ENCODE data around the gene REG1B. TPM values are rescaled to one million over a fixed set of nuclear protein-coding genes. Genes with fewer than 3 reads are reported as not detected.
"Not testable (repeated sequence)": the region's sequence is repeated elsewhere in the genome, so short reads cannot be mapped to it uniquely, and the experiment has no call there.

The REG1B gene
- total RNA-seq, 1 experiment from 2014 or later, result not detected

- Histone ChIP-seq H3K4me3 (no peak overlapping the region), H3K9me3 (replicated peaks) (no peaks in the 10 kb centered on the region; the same call in 1 of the 2 replicates), H3K36me3 (no peaks in the 10 kb centered on the region), H3K27me3 (peaks cover 3% of the 10 kb centered on the region; the same call in 1 of the 2 replicates), H3K4me1 (no peaks in the 10 kb centered on the region), H3K27ac (no peak overlapping the region)
- no peak for DNase-seq
These were observed 13.2 kb upstream of the REG1B start for GRCh38 chr2:79101024-79101423.

- no peaks in the 10 kb centered on the region for H3K4me1 ChIP-seq
- no peaks in the 10 kb centered on the region; the same call in 1 of the 2 replicates for H3K9me3 ChIP-seq (replicated peaks)
- H3K27me3 ChIP-seq, result peaks cover 3% of the 10 kb centered on the region; the same call in 1 of the 2 replicates
- no peak overlapping the region for H3K4me3 ChIP-seq
- H3K36me3 ChIP-seq, result no peaks in the 10 kb centered on the region
- DNase-seq, result no peak
- H3K27ac ChIP-seq, result no peak overlapping the region
These were observed 12.5 kb upstream of the REG1B start for GRCh38 chr2:79100285-79100684.

- no peaks in the 10 kb centered on the region; the same call in 1 of the 2 replicates for H3K9me3 ChIP-seq (replicated peaks)
- H3K4me1 ChIP-seq, result no peaks in the 10 kb centered on the region
- DNase-seq, result no peak
- H3K27me3 ChIP-seq, result peaks cover 3% of the 10 kb centered on the region; the same call in 1 of the 2 replicates
- no peak overlapping the region for H3K27ac ChIP-seq
- H3K4me3 ChIP-seq, result no peak overlapping the region
- no peaks in the 10 kb centered on the region for H3K36me3 ChIP-seq
These were observed 11.4 kb upstream of the REG1B start for GRCh38 chr2:79099140-79099686.

- Histone ChIP-seq H3K27ac (no peak overlapping the region), H3K36me3 (no peaks in the 10 kb centered on the region), H3K4me3 (no peak overlapping the region), H3K27me3 (peaks cover 3% of the 10 kb centered on the region; the same call in 1 of the 2 replicates), H3K9me3 (replicated peaks) (no peaks in the 10 kb centered on the region; the same call in 1 of the 2 replicates), H3K4me1 (no peaks in the 10 kb centered on the region)
- DNase-seq, result no peak
These were observed 10.1 kb upstream of the REG1B start for GRCh38 chr2:79097843-79098242.

GRCh38 chr2:79090693-79091092 is 2.9 kb upstream of the REG1B start:
- DNase-seq, result no peak
- H3K4me3 ChIP-seq, result no peak overlapping the region

GRCh38 chr2:79086255-79086654 is 1.5 kb downstream of the REG1B start:
- H3K27me3 ChIP-seq, result no peaks in the 10 kb centered on the region
- H3K9me3 ChIP-seq (replicated peaks), result no peaks in the 10 kb centered on the region
- DNase-seq, result no peak
- H3K27ac ChIP-seq, result no peak overlapping the region
- no peaks in the 10 kb centered on the region for H3K36me3 ChIP-seq
- H3K4me3 ChIP-seq, result no peak overlapping the region
- no peaks in the 10 kb centered on the region for H3K4me1 ChIP-seq

More at GRCh38 chr2:79090693-79091092, 2.9 kb upstream of the REG1B start:
- Histone ChIP-seq H3K4me1 (no peaks in the 10 kb centered on the region), H3K27ac (no peak overlapping the region), H3K27me3 (no peaks in the 10 kb centered on the region), H3K9me3 (replicated peaks) (no peaks in the 10 kb centered on the region), H3K36me3 (no peaks in the 10 kb centered on the region)

GRCh38 chr2:79085382-79085781 is 2.4 kb downstream of the REG1B start:
- Histone ChIP-seq H3K27ac (no peak overlapping the region), H3K9me3 (replicated peaks) (no peaks in the 10 kb centered on the region), H3K27me3 (no peaks in the 10 kb centered on the region), H3K4me1 (no peaks in the 10 kb centered on the region), H3K4me3 (no peak overlapping the region), H3K36me3 (no peaks in the 10 kb centered on the region)
- no peak for DNase-seq

DNA sequence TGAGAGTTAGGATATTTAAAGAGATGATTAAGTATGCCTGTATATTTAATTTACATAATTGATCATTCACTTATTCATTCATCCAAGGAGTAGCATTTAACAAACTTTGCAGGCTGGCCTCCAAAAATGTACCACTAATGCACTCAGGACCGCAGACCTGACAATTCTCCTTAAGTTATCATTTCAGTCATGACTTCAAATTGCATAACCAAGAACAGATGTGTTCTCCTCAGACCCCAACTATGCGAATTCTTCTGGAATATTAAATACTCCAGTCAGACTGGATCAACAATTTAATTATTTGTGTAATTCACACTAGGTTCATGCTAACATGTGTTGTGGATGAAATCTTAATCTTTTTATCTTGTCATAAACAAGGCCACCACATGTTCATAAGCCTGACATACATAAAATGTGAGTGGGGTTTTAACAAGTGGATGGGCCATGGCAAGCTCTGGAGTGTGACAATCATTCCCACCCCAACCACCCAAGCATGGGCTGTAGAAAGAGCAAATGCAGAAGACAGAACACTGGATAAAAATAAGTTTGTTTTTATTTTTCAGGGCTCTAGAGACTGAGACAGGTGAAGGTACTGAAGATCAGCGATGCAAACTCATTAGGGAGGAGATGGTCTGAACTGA is 3.2 kb downstream of the REG1B start:
- H3K4me3 ChIP-seq, result no peak overlapping the region
- no peaks in the 10 kb centered on the region for H3K4me1 ChIP-seq
- no peaks in the 10 kb centered on the region for H3K9me3 ChIP-seq (replicated peaks)
- DNase-seq, result no peak
- H3K27ac ChIP-seq, result no peak overlapping the region
- H3K27me3 ChIP-seq, result no peaks in the 10 kb centered on the region
- no peaks in the 10 kb centered on the region for H3K36me3 ChIP-seq

DNA sequence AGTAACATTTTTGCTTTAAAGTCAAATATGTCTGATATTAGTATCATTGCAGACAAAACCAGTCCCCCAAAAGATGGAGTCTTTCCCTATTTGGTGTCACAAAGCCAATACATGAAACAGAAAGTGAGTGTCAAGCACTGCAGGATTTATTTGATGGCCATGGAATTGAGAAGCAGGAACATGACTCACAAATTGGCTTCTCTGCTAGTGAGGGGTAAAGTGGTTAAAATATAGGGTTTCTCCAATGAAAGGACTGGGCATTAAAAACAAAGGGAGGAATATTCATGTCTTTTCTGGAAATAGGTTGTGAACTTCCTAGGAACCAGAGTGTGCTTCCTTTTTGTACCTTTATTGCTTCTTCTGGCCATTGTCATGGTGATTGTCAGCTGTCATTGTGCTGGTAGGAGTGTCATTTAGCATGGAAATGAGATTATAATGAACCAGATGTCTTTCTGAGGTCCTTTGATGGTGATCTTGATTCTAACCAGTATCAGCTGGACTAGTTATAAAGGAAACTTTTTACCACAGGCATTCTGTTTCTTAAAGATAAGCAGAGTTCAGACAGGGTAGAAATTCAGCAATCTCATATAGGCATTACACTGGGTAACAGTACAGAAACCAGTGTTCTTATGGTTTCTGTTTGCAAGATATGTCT is 4.1 kb downstream of the REG1B start:
- no peak for DNase-seq
- Histone ChIP-seq H3K36me3 (no peaks in the 10 kb centered on the region), H3K4me3 (no peak overlapping the region), H3K27ac (no peak overlapping the region), H3K27me3 (no peaks in the 10 kb centered on the region), H3K9me3 (replicated peaks) (no peaks in the 10 kb centered on the region), H3K4me1 (no peaks in the 10 kb centered on the region)

GRCh38 chr2:79082987-79083386 is 4.8 kb downstream of the REG1B start:
- H3K36me3 ChIP-seq, result no peaks in the 10 kb centered on the region
- no peak for DNase-seq
- H3K4me3 ChIP-seq, result no peak overlapping the region
- H3K27me3 ChIP-seq, result no peaks in the 10 kb centered on the region
- no peak overlapping the region for H3K27ac ChIP-seq
- no peaks in the 10 kb centered on the region; the same call in 1 of the 2 replicates for H3K9me3 ChIP-seq (replicated peaks)
- no peaks in the 10 kb centered on the region for H3K4me1 ChIP-seq

DNA sequence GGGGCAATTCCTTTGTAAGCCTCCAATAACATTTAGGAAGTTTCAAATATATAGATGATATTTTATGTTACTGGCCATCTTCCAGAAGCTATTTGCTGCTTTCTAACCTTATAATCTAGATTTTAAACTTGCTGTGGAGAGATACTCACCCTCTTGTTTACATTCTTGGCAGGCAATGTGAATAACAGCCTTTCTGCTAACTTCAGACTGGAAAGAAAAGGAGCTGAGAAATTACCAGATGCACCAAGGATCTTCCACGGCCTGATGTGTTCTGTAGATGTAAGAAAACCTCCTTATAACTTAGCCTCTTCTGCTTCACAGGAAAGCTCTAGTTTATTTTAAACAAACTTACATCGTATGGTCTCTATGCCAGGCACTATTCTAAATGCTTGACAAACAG is 16.7 kb downstream of the REG1B start:
- Histone ChIP-seq H3K27me3 (0 out of 2 replicates have a peak, but pooled peaks cover 5% of the 10 kb centered on the region), H3K36me3 (no peaks in the 10 kb centered on the region), H3K4me1 (no peaks in the 10 kb centered on the region), H3K9me3 (replicated peaks) (no peaks in the 10 kb centered on the region; the same call in 1 of the 2 replicates), H3K4me3 (no peak overlapping the region), H3K27ac (no peak overlapping the region)
- no peak for DNase-seq

GRCh38 chr2:79065201-79065600 is 22.6 kb downstream of the REG1B start:
- Histone ChIP-seq H3K27me3 (0 out of 2 replicates have a peak, but pooled peaks cover 5% of the 10 kb centered on the region), H3K9me3 (replicated peaks) (no peaks in the 10 kb centered on the region; the same call in 1 of the 2 replicates), H3K36me3 (no peaks in the 10 kb centered on the region), H3K4me1 (no peaks in the 10 kb centered on the region), H3K27ac (no peak overlapping the region), H3K4me3 (no peak overlapping the region)
- no peak for DNase-seq

- not testable (repeated sequence) for H3K4me3 ChIP-seq, H3K4me1 ChIP-seq, DNase-seq
These were observed 33.0 kb downstream of the REG1B start for GRCh38 chr2:79054769-79055168.

DNA sequence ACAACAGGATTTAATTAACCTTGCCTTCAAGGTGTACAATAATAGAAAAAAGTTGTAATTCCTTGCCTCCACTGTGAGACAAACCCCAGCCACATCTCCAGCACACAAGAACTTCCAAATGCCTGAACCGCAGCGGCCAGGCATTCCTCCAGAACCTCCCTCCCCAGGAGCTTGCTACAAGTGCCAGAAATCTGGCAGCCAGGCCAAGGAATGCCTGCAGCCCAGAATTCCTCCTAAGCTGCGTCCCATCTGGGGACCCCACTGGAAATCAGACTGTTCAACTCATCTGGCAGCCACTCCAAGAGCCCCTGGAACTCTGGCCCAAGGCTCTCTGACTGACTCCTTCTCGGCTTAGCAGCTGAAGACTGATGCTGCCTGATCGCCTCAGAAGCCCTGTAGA is 34.3 kb downstream of the REG1B start:
- not testable (repeated sequence) for H3K27ac ChIP-seq; DNase-seq; H3K4me3 ChIP-seq; H3K27me3 ChIP-seq; H3K36me3 ChIP-seq; H3K9me3 ChIP-seq (replicated peaks); H3K4me1 ChIP-seq

More at GRCh38 chr2:79054769-79055168, 33.0 kb downstream of the REG1B start:
- not testable (repeated sequence) for H3K27ac ChIP-seq; H3K36me3 ChIP-seq; H3K9me3 ChIP-seq (replicated peaks); H3K27me3 ChIP-seq

DNA sequence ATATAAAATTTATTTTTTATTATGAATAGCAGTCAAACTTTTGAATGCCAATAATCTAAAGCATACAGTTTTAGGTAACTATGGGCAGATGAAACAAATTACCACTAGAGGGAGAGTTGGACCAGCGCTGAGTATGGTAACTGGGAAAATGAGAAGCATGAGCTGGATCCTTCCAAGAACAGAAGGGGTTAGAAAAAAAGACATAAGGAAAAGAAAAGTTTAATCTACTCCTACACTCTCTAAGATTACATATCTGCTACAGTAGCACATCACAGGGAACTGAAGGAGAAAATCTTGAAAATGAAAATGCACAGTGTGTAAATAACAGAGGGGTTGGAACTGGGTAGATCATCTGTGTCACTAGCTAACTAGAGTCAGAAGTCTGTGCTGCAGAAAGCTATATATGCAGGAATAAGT is 46.8 kb downstream of the REG1B start:
- Histone ChIP-seq H3K9me3 (replicated peaks) (0 out of 2 replicates have a peak, but pooled peaks cover 3% of the 10 kb centered on the region), H3K4me3 (no peak overlapping the region), H3K4me1 (no peaks in the 10 kb centered on the region), H3K27me3 (0 out of 2 replicates have a peak, but pooled peaks cover 3% of the 10 kb centered on the region), H3K36me3 (no peaks in the 10 kb centered on the region), H3K27ac (no peak overlapping the region)
- DNase-seq, result peak in 1 of 2 experiments; percentile 46
